K562 treated with DMSO at 1 percent for 48 hours (cell line): ENCODE results near the gene ADGRE1. TPM values are rescaled to one million over a fixed set of nuclear protein-coding genes. Genes with fewer than 3 reads are reported as not detected.

Experiments
- total RNA-seq: library from RNA; unstranded; fragments of 300-600 nt; gene quantifications from 2 replicates; pipeline ENCODE4 v1.2.3, GENCODE V29; 2022; ENCODE audit warnings: low replicate concordance; ENCODE audit errors: extremely low read depth

The ADGRE1 gene
- total RNA-seq: not detected in 2 replicates

GRCh38 chr19:6887316-6887715, at the start of gene ADGRE1:
ADGRE1 (plus strand) TSS chr19:6887579; CDS start chr19:6887609, 30 bp downstream.

Other genes with a start within 250 kb of the ADGRE1 start
- not detected in 2 replicates for gene TNFSF14, start 217.4 kb upstream of the ADGRE1 start, total RNA-seq
- not detected in 2 replicates for gene C3, start 166.9 kb upstream of the ADGRE1 start, total RNA-seq
- gene GPR108, start 150.0 kb upstream of the ADGRE1 start, total RNA-seq: not detected in 2 replicates
- gene TRIP10, start 147.9 kb upstream of the ADGRE1 start, total RNA-seq: not detected in 2 replicates
- not detected in 2 replicates for gene SH2D3A, start 120.1 kb upstream of the ADGRE1 start, total RNA-seq
- gene VAV1, start 114.9 kb upstream of the ADGRE1 start, total RNA-seq: not detected in 2 replicates
- not detected in 2 replicates for gene MBD3L2B, start 133.9 kb downstream of the ADGRE1 start, total RNA-seq
- not detected in 2 replicates for gene MBD3L5, start 143.0 kb downstream of the ADGRE1 start, total RNA-seq
- not detected in 2 replicates for gene MBD3L4, start 152.6 kb downstream of the ADGRE1 start, total RNA-seq
- not detected in 2 replicates for gene MBD3L2, start 161.7 kb downstream of the ADGRE1 start, total RNA-seq
- not detected in 2 replicates for gene MBD3L3, start 171.1 kb downstream of the ADGRE1 start, total RNA-seq
- gene ZNF557, start 182.1 kb downstream of the ADGRE1 start, total RNA-seq: not detected in 2 replicates